Mesenchymal stem cell (in vitro differentiated cells and primary cell): ENCODE results near the gene ADCY10.

Experiments
- DNase-seq: peaks from one replicate; pipeline ENCODE4 v3.0.0-alpha.2; 2013
- H2AFZ ChIP-seq: one replicate; pipeline ENCODE4 v1.6.1; 2013; ENCODE audit warnings: low read depth, mild to moderate bottlenecking, control low read depth, inconsistent platforms, low read length, moderate library complexity
- H2AK5ac ChIP-seq: 2 replicates; pipeline ENCODE4 v1.6.1; 2013; ENCODE audit warnings: low read length, moderate library complexity, mild to moderate bottlenecking, inconsistent platforms; ENCODE audit not compliant: severe bottlenecking
- H2BK120ac ChIP-seq: one replicate; pipeline ENCODE4 v1.6.1; 2013; ENCODE audit warnings: low read depth, mild to moderate bottlenecking, inconsistent platforms, low read length, moderate library complexity
- H2BK12ac ChIP-seq, 2 experiments: one replicate each; pipeline ENCODE4 v1.6.1; 2013; ENCODE audit warnings: inconsistent platforms in 2 of 2, low read length in 2 of 2, mild to moderate bottlenecking in 2 of 2, moderate library complexity in 2 of 2, control low read depth in 1 of 2
- H2BK15ac ChIP-seq: one replicate; pipeline ENCODE4 v1.6.1; 2013; ENCODE audit warnings: mild to moderate bottlenecking, low read depth, inconsistent platforms; ENCODE audit not compliant: poor library complexity, severe bottlenecking
- H2BK5ac ChIP-seq: 2 replicates; pipeline ENCODE4 v1.6.1; 2013; ENCODE audit warnings: low read depth, mild to moderate bottlenecking, low read length, control low read depth, inconsistent platforms; ENCODE audit not compliant: poor library complexity, severe bottlenecking
- H3K14ac ChIP-seq, 2 experiments: one replicate each; pipeline ENCODE4 v1.6.1; 2013; ENCODE audit warnings: inconsistent platforms in 2 of 2, low read length in 2 of 2, control low read depth in 1 of 2, mild to moderate bottlenecking in 1 of 2, moderate library complexity in 1 of 2
- H3K18ac ChIP-seq, 2 experiments: one replicate each; pipeline ENCODE4 v1.6.1; 2013; ENCODE audit warnings: inconsistent platforms in 2 of 2, low read length in 2 of 2, control low read depth in 1 of 2, low read depth in 1 of 2, mild to moderate bottlenecking in 1 of 2
- H3K23ac ChIP-seq, 2 experiments: one replicate each; pipeline ENCODE4 v1.6.1; 2013; ENCODE audit warnings: inconsistent platforms in 2 of 2, low read length in 2 of 2, mild to moderate bottlenecking in 2 of 2, moderate library complexity in 2 of 2, control low read depth in 1 of 2
- H3K27ac ChIP-seq: 2 replicates; pipeline ENCODE4 v1.5.1; 2013; ENCODE audit warnings: mild to moderate bottlenecking, moderate library complexity, low read length, control low read depth, inconsistent platforms; ENCODE audit not compliant: poor library complexity, severe bottlenecking
- H3K27me3 ChIP-seq, 2 experiments: 2 replicates each; pipeline versions ENCODE4 v1.6.1 to v1.7.0; 2013; ENCODE audit warnings: low read length in 2 of 2, mild to moderate bottlenecking in 2 of 2, moderate library complexity in 2 of 2, control low read depth in 1 of 2, inconsistent platforms in 1 of 2; ENCODE audit not compliant: control insufficient read depth in 1 of 2, insufficient read depth in 1 of 2
- H3K36me3 ChIP-seq, 2 experiments: 2 replicates each; pipeline versions ENCODE4 v1.6.1 to v1.7.0; 2013; ENCODE audit warnings: low read length in 2 of 2, control low read depth in 1 of 2, inconsistent platforms in 1 of 2, low read depth in 1 of 2, mild to moderate bottlenecking in 1 of 2; ENCODE audit not compliant: insufficient read depth in 2 of 2, control insufficient read depth in 1 of 2
- H3K4ac ChIP-seq, 2 experiments: one replicate each; pipeline ENCODE4 v1.6.1; 2013; ENCODE audit warnings: inconsistent platforms in 2 of 2, low read length in 2 of 2, mild to moderate bottlenecking in 2 of 2, moderate library complexity in 2 of 2, control low read depth in 1 of 2, low read depth in 1 of 2
- H3K4me1 ChIP-seq: 2 replicates; pipeline ENCODE4 v1.6.1; 2013; ENCODE audit warnings: low read depth, low read length, control low read depth; ENCODE audit not compliant: control insufficient read depth, insufficient read depth
- H3K4me2 ChIP-seq: 2 replicates; pipeline ENCODE4 v1.6.1; 2013; ENCODE audit warnings: low read length, mild to moderate bottlenecking, inconsistent platforms; ENCODE audit not compliant: poor library complexity, severe bottlenecking
- H3K4me3 ChIP-seq, 2 experiments: 2 replicates each; pipeline versions ENCODE4 v1.5.1 to v1.7.0; 2013; ENCODE audit warnings: low read length in 2 of 2, mild to moderate bottlenecking in 2 of 2, control low read depth in 1 of 2, low read depth in 1 of 2; ENCODE audit not compliant: insufficient read depth in 1 of 2
- H3K79me1 ChIP-seq: replicated peaks from 2 replicates; pipeline ENCODE4 v1.6.1; 2013; ENCODE audit warnings: mild to moderate bottlenecking, control low read depth, low read length, inconsistent platforms; ENCODE audit not compliant: poor library complexity, severe bottlenecking
- H3K9ac ChIP-seq: 2 replicates; pipeline ENCODE4 v1.7.0; 2013; ENCODE audit warnings: mild to moderate bottlenecking, low read length, moderate library complexity
- H3K9me3 ChIP-seq: 2 replicates; pipeline ENCODE4 v1.7.0; 2013; ENCODE audit warnings: mild to moderate bottlenecking, low read length; ENCODE audit not compliant: control insufficient read depth
- H4K8ac ChIP-seq: one replicate; pipeline ENCODE4 v1.6.1; 2013; ENCODE audit warnings: inconsistent platforms, mild to moderate bottlenecking, low read length, moderate library complexity
- H4K91ac ChIP-seq: one replicate; pipeline ENCODE4 v1.6.1; 2013; ENCODE audit warnings: mild to moderate bottlenecking, low read length, inconsistent platforms
- WGBS: methylation state at CpG from one replicate; pipeline ENCODE4 v1.1.7; 2013; ENCODE audit warnings: mixed read lengths; 5-methylcytosine and 5-hydroxymethylcytosine counted together

The ADCY10 gene

GRCh38 chr1:167923324-167924056 lies 9.6 kb upstream of the ADCY10 start:
- Histone ChIP-seq H2BK5ac (no peak overlapping the region), H4K8ac (no peak overlapping the region), H3K4ac (no peak overlapping the region), H3K14ac (no peak overlapping the region), H3K9ac (no peak overlapping the region), H3K23ac (no peak overlapping the region), H3K18ac (no peak overlapping the region), H3K27me3 (no peaks in the 10 kb centered on the region), H3K4me2 (no peak overlapping the region), H3K4me3 (no peak overlapping the region), H4K91ac (no peak overlapping the region), H2AFZ (no peak overlapping the region), H2AK5ac (no peak overlapping the region), H3K79me1 (peaks cover 6% of the 10 kb centered on the region), H3K36me3 (peaks cover 0 to 24% of the 10 kb centered on the region in 2 experiments), H3K4me1 (peaks cover 2% of the 10 kb centered on the region), H3K27ac (no peak overlapping the region), H3K9me3 (no peaks in the 10 kb centered on the region), H2BK12ac (no peak overlapping the region), H2BK120ac (no peak overlapping the region), H2BK15ac (no peak overlapping the region)
- no peak for DNase-seq
- whole genome bisulfite sequencing = 88% methylated on average over 1 of the region's 3 CpGs

DNA sequence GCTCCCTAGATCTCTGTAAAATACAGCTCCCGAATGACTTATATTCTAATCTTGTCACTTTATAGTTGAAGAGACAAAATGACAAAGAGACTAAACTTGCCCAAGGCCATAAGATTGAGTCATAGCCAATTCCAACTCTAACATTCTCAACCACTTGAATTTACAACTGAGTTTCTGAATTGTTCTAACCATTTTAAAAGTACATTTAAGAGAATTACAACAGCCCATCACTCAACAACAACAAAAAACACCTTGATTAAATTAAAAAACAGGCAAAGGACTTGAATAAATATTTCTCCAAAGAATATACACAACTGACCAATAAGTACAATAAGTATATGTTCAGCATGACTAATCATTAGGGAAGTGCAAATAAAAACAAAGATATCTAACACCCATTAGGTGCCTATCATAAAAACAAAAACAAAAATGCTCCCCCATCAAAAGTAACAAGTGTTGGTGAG lies 8.7 kb upstream of the ADCY10 start:
- Histone ChIP-seq H3K14ac (no peak overlapping the region), H3K4me2 (no peak overlapping the region), H3K36me3 (peaks cover 0 to 32% of the 10 kb centered on the region in 2 experiments), H4K91ac (no peak overlapping the region), H3K27ac (no peak overlapping the region), H3K4me1 (peaks cover 2% of the 10 kb centered on the region), H3K9ac (peak overlapping the region; percentile 78), H2BK120ac (no peak overlapping the region), H2BK12ac (no peak overlapping the region), H3K23ac (no peak overlapping the region), H2BK5ac (no peak overlapping the region), H3K18ac (no peak overlapping the region), H3K27me3 (no peaks in the 10 kb centered on the region), H3K4ac (no peak overlapping the region), H3K4me3 (no peak overlapping the region), H2AK5ac (no peak overlapping the region), H4K8ac (no peak overlapping the region), H3K79me1 (peaks cover 6% of the 10 kb centered on the region), H2AFZ (no peak overlapping the region), H2BK15ac (no peak overlapping the region), H3K9me3 (no peaks in the 10 kb centered on the region)
- 90% methylated on average over 1 of the region's 1 CpG for WGBS
- no peak for DNase-seq

DNA sequence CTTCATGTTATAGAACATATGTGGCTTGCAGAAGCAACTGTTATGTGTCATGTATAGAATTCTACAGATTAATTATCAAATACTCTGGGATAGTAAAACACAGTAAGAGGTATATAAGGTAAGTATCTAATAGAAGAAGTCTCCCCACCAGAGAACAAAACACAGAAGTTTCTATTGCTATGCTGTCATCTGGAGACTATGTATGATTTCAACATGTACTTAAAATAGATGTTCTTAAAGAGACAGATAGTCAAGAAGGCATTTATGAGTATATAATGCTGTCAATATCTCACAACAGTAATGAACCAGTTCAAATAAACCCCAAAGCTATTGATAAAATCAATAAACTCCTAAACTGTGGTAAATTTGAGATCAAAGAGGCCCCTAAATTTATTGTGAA lies 8.1 kb upstream of the ADCY10 start:
- Histone ChIP-seq H3K4me3 (peak overlapping the region in 1 of 2 experiments; percentile 18), H3K14ac (no peak overlapping the region), H3K9me3 (no peaks in the 10 kb centered on the region), H2BK5ac (no peak overlapping the region), H4K91ac (no peak overlapping the region), H3K18ac (no peak overlapping the region), H3K27me3 (no peaks in the 10 kb centered on the region), H4K8ac (no peak overlapping the region), H2AFZ (no peak overlapping the region), H3K4me1 (peaks cover 4% of the 10 kb centered on the region), H3K4me2 (no peak overlapping the region), H3K79me1 (peaks cover 8% of the 10 kb centered on the region), H3K23ac (no peak overlapping the region), H3K4ac (no peak overlapping the region), H3K27ac (no peak overlapping the region), H3K36me3 (peaks cover 0 to 36% of the 10 kb centered on the region in 2 experiments), H2BK15ac (no peak overlapping the region), H3K9ac (peak overlapping the region; percentile 78), H2BK120ac (no peak overlapping the region), H2BK12ac (no peak overlapping the region), H2AK5ac (no peak overlapping the region)
- peak; percentile 59 for DNase-seq

GRCh38 chr1:167916766-167917511 lies 3.0 kb upstream of the ADCY10 start:
- Histone ChIP-seq H3K18ac (no peak overlapping the region), H2AK5ac (no peak overlapping the region), H3K4me1 (peaks cover 2% of the 10 kb centered on the region), H3K27me3 (no peaks in the 10 kb centered on the region), H3K9me3 (no peaks in the 10 kb centered on the region), H3K27ac (no peak overlapping the region), H3K9ac (no peak overlapping the region), H3K4me2 (no peak overlapping the region), H3K4ac (no peak overlapping the region), H2BK5ac (no peak overlapping the region), H4K8ac (no peak overlapping the region), H3K23ac (no peak overlapping the region), H2AFZ (no peak overlapping the region), H3K14ac (no peak overlapping the region), H3K36me3 (peaks cover 14 to 52% of the 10 kb centered on the region in 2 experiments), H3K4me3 (no peak overlapping the region), H2BK12ac (no peak overlapping the region), H2BK15ac (no peak overlapping the region), H2BK120ac (no peak overlapping the region), H4K91ac (no peak overlapping the region), H3K79me1 (peaks cover 9% of the 10 kb centered on the region)
- DNase-seq = no peak
- 100% methylated on average over 2 of the region's 6 CpGs for WGBS
